Fibroblast of lung (primary cell): ENCODE results near the gene DHODH. TPM values are rescaled to one million over a fixed set of nuclear protein-coding genes. Genes with fewer than 3 reads are reported as not detected.

ENCODE experiments used
- DNase-seq, 2 donors: peaks; one replicate each; pipeline versions ENCODE4 v3.0.0 to v3.0.0-alpha.2; 2010; ENCODE audit warnings: low read depth in 2 of 2
- H2AFZ ChIP-seq: 2 replicates; pipeline ENCODE4 v1.5.1; 2012; ENCODE audit warnings: low read length, control low read depth, inconsistent platforms
- H3K27ac ChIP-seq: 2 replicates; pipeline ENCODE4 v1.5.1; 2011; ENCODE audit warnings: low read length, control low read depth; ENCODE audit not compliant: insufficient read depth
- H3K27me3 ChIP-seq: 2 replicates; pipeline ENCODE4 v1.5.1; 2011; ENCODE audit warnings: mild to moderate bottlenecking, low read length; ENCODE audit not compliant: control insufficient read depth, insufficient read depth
- H3K36me3 ChIP-seq: 2 replicates; pipeline ENCODE4 v1.5.1; 2011; ENCODE audit warnings: low read length; ENCODE audit not compliant: control insufficient read depth, insufficient read depth
- H3K4me1 ChIP-seq: 2 replicates; pipeline ENCODE4 v1.5.1; 2011; ENCODE audit warnings: low read length; ENCODE audit not compliant: control insufficient read depth, insufficient read depth; ENCODE audit errors: extremely low read depth
- H3K4me2 ChIP-seq: 2 replicates; pipeline ENCODE4 v1.5.1; 2011; ENCODE audit warnings: low read length, control low read depth; ENCODE audit not compliant: insufficient read depth; ENCODE audit errors: extremely low read depth
- H3K4me3 ChIP-seq, 4 experiments: fragments of 200-600 bp in 1 of 4; sonication (generic) in 1 of 4; replicated peaks in 1 of 4; 2 replicates each; pipeline ENCODE4 v1.5.1; 2011 to 2016; ENCODE audit warnings: low read length in 4 of 4, low read depth in 3 of 4, mild to moderate bottlenecking in 3 of 4, control low read depth in 2 of 4, inconsistent platforms in 1 of 4, mixed read lengths in 1 of 4; ENCODE audit not compliant: insufficient read depth in 1 of 4; ENCODE audit errors: control extremely low read depth in 1 of 4
- H3K79me2 ChIP-seq: 2 replicates; pipeline ENCODE4 v1.5.1; 2012; ENCODE audit warnings: mild to moderate bottlenecking, low read length, inconsistent platforms; ENCODE audit not compliant: control insufficient read depth, insufficient read depth
- H3K9ac ChIP-seq: 2 replicates; pipeline ENCODE4 v1.5.1; 2011; ENCODE audit warnings: mild to moderate bottlenecking, low read length, control low read depth; ENCODE audit not compliant: insufficient read depth
- H3K9me3 ChIP-seq: 2 replicates; pipeline ENCODE4 v1.5.1; 2012; ENCODE audit warnings: low read depth, low read length; ENCODE audit not compliant: control insufficient read depth, insufficient read depth
- H4K20me1 ChIP-seq: 2 replicates; pipeline ENCODE4 v1.5.1; 2011; ENCODE audit warnings: low read length; ENCODE audit not compliant: control insufficient read depth, insufficient read depth; ENCODE audit errors: extremely low read depth
- EZH2 ChIP-seq: IDR thresholded peaks from 2 replicates; pipeline ENCODE4 v1.5.1; 2012; ENCODE audit warnings: low read length, control low read depth, mild to moderate bottlenecking; ENCODE audit errors: missing control alignments
- polyA plus RNA-seq, 2 donors: library from polyadenylated mRNA; depleted of rRNA in 1 of 2; stranded (reverse) in 1 of 2; unstranded in 1 of 2; fragments of >200 nt; gene quantifications; 2 replicates each; pipeline ENCODE4 v1.2.1, GENCODE V29; 2011 to 2012; ENCODE audit warnings: missing spikeins in 1 of 2
- total RNA-seq: library from RNA; depleted of rRNA; stranded (reverse); fragments of >200 nt; gene quantifications from 2 replicates; pipeline ENCODE4 v1.2.1, GENCODE V29; 2014
- TF ChIP-seq, protein P1 (sequence below), 2 donors: IDR thresholded peaks in 1 of 2; conservative IDR thresholded peaks in 1 of 2; 1 replicate in 1 of 2; 2 replicates in 1 of 2; pipeline ENCODE4 v1.5.1; 2011 to 2012; ENCODE audit warnings: low read length in 2 of 2, control low read depth in 1 of 2, inconsistent platforms in 1 of 2, low read depth in 1 of 2, mild to moderate bottlenecking in 1 of 2

DHODH gene
- total and polyA plus RNA-seq, 2 donors (not counting 1 experiment from before 2014, with no cell fraction given) = 3.0 TPM

DNA sequence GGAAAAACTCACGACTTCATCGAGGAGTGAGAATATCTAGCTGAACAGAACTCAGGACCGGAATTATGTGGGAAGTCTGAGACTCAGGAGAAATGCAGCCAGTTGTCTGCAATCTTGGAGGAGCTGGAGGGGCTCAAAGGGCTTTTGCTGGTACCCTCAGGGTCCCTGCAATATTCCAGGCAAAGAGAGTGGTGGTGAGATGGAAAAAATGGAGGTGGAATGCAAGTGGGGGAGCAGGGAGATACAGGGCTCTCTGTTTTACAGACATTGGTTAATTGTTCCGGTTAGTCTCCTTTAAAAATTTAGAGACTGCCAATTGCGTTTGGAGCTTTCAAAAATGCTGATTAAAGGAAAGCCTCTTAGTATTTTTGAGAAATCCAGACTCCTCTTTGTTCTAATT, 27.6 kb downstream of the DHODH start:
- H3K36me3 ChIP-seq = no peaks in the 10 kb centered on the region
- H3K4me1 ChIP-seq = no peaks in the 10 kb centered on the region
- no peak for DNase-seq
- H3K9me3 ChIP-seq = no peaks in the 10 kb centered on the region
- no peak overlapping the region for H3K4me2 ChIP-seq
- H2AFZ ChIP-seq = no peak overlapping the region
- no peak overlapping the region for H3K4me3 ChIP-seq
- H3K27ac ChIP-seq = no peak overlapping the region
- H3K79me2 ChIP-seq = no peaks in the 10 kb centered on the region
- TF ChIP-seq, protein P1, sequence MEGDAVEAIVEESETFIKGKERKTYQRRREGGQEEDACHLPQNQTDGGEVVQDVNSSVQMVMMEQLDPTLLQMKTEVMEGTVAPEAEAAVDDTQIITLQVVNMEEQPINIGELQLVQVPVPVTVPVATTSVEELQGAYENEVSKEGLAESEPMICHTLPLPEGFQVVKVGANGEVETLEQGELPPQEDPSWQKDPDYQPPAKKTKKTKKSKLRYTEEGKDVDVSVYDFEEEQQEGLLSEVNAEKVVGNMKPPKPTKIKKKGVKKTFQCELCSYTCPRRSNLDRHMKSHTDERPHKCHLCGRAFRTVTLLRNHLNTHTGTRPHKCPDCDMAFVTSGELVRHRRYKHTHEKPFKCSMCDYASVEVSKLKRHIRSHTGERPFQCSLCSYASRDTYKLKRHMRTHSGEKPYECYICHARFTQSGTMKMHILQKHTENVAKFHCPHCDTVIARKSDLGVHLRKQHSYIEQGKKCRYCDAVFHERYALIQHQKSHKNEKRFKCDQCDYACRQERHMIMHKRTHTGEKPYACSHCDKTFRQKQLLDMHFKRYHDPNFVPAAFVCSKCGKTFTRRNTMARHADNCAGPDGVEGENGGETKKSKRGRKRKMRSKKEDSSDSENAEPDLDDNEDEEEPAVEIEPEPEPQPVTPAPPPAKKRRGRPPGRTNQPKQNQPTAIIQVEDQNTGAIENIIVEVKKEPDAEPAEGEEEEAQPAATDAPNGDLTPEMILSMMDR (conservative IDR thresholded peaks at IDR 0.05 in 1 of 2, IDR thresholded peaks at IDR 0.05 in 1 of 2; ENCODE audit: low read depth in 1 of 2, low read length in 2 of 2) = no peak
- no peak for TF ChIP-seq EZH2
- H4K20me1 ChIP-seq = no peaks in the 10 kb centered on the region
- H3K27me3 ChIP-seq = no peaks in the 10 kb centered on the region
- H3K9ac ChIP-seq = no peak overlapping the region

DNA sequence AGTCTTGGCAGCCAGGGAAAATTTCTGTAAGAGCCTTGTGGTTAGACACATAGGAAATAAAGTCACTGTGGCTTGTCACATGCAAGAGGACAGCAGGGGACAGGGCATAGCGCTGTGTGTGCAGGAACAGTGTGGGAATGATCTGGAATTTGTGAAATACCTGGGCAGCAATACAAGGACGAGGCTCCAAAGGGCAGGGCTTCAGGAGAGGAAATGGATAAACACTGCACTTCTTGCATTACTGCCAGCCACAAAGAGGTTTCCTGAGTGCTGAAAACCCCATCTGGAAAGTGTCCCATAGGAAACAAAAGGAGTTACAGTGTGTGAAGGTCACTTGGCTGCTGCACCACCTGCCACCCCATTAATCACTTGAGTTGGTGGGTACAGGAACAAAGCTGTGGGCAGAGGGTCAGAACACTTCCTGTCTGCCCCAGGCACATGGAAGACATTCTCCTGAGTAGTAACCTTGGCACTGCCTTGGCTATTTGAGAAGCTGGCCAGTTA, 33.7 kb downstream of the DHODH start:
- Histone ChIP-seq H2AFZ (no peak overlapping the region), H3K4me3 (no peak overlapping the region), H3K9ac (no peak overlapping the region), H3K4me2 (no peak overlapping the region), H3K27me3 (no peaks in the 10 kb centered on the region), H3K4me1 (no peaks in the 10 kb centered on the region), H3K27ac (no peak overlapping the region), H3K9me3 (no peaks in the 10 kb centered on the region), H3K79me2 (no peaks in the 10 kb centered on the region), H3K36me3 (no peaks in the 10 kb centered on the region), H4K20me1 (no peaks in the 10 kb centered on the region)
- DNase-seq = peak in 1 of 2 donors; percentile 40
- no peak for TF ChIP-seq EZH2
- TF ChIP-seq, protein P1 (conservative IDR thresholded peaks at IDR 0.05 in 1 of 2, IDR thresholded peaks at IDR 0.05 in 1 of 2; ENCODE audit: low read depth in 1 of 2, low read length in 2 of 2) = no peak

DNA sequence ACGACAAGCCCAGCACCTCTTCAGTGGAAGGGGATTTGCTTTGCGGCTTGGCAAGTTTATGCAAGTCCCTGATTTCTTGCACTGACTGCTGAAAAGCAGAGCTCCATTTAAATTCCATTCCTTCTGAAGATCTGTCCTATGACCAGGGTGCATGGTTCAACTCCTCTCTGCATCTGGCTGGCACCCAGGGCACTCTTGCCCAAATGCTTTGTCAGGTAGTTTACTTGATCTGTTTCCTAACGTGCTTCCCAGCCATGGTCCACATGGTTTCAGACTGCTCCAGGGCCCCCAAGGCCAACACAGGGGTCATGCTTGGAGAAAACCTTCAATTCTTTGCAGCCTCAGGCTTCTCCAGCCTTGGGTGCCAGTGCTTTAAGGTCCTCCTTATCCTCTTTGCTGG, 34.5 kb downstream of the DHODH start:
- H3K4me1 ChIP-seq = no peaks in the 10 kb centered on the region
- no peaks in the 10 kb centered on the region for H3K36me3 ChIP-seq
- DNase-seq = no peak
- no peak overlapping the region for H3K4me3 ChIP-seq
- H3K4me2 ChIP-seq = no peak overlapping the region
- no peak overlapping the region for H2AFZ ChIP-seq
- TF ChIP-seq, protein P1 (conservative IDR thresholded peaks at IDR 0.05 in 1 of 2, IDR thresholded peaks at IDR 0.05 in 1 of 2; ENCODE audit: low read depth in 1 of 2, low read length in 2 of 2) = no peak
- no peak for TF ChIP-seq EZH2
- H3K27me3 ChIP-seq = no peaks in the 10 kb centered on the region
- no peak overlapping the region for H3K9ac ChIP-seq
- no peak overlapping the region for H3K27ac ChIP-seq
- H3K9me3 ChIP-seq = no peaks in the 10 kb centered on the region
- H3K79me2 ChIP-seq = no peaks in the 10 kb centered on the region
- no peaks in the 10 kb centered on the region for H4K20me1 ChIP-seq
